GM21717 (cell line): ENCODE measurements around the gene G6PD.

Experiments
- ATAC-seq: cut with Tn5 transposase; IDR thresholded peaks from one replicate; pipeline ENCODE4 v1.9.1; 2021; ENCODE audit warnings: mild to moderate bottlenecking, moderate library complexity; ENCODE audit not compliant: unreplicated experiment

G6PD gene

DNA sequence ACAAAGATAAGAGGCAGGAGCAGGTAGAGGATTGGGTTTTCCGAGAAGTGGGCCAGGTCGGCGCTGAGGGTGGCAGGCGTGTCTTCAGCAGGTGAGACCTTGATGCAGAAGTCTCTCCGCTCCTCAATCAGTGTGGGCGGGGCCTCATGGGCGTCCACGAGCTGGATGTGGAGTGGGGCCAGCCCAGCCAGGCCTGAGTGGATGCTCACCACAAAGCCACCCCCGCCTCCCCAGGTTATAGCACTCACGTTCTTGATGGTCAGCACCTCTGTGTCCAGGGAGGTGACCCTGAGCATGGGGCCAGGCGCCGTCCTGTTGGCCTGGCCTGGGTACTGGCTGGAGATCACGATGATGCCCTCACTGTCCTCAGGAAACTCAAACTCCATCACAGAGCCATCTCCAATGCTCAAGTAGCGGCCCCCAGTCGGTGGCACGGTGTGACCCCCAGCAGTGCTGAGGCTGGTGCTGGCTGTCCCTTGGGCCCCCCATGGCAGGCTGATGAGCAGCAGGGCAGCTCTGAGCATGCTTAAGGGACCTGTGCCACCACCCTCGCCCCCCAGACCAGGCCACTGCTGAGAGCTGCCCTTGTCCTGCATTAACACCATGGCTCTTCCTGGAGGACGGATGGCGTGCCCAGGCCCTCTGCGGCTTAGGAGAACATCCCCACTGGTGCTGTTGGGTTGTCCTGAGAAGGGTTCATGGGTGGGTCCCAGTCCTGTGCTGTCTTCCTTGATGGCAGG is 58.1 kb downstream of the G6PD start:
- no peak for ATAC-seq

DNA sequence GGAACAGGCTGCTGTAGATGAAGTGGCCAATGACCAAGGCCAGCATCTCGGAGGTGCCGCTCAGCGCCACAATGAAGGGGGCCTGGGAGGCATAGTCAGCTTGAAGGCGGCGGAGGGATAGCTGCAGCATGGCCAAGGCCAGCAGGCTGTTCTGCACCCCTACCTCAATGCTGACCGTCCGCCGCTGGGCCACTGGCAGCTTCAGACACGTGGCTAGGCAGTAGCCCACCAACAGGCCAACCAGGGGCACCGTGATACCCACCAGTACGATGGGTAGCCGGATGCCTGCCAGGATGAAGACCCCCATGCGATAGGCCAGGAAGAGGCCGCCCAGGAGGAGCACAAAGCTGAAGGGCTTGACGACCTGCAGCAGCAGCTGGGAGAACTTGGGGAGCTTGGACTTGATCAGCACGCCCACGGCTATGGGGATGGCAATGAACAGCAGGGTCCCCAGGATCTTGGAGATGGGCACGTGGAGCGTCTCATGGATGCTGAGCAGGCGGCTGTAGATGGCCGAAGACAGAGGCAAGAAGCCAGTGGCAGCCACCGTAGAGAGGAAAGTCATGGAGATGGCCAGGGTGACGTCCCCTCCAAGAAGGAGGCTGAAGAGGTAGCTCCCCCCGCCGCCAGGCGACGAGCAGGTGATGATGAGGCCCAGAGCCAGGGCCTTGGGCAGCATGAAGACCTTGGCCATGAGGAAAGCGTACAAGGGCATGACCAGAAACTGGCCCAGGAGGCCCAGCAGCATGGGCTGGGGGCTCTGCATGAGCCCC is 58.9 kb downstream of the G6PD start:
- ATAC-seq, result no peak

DNA sequence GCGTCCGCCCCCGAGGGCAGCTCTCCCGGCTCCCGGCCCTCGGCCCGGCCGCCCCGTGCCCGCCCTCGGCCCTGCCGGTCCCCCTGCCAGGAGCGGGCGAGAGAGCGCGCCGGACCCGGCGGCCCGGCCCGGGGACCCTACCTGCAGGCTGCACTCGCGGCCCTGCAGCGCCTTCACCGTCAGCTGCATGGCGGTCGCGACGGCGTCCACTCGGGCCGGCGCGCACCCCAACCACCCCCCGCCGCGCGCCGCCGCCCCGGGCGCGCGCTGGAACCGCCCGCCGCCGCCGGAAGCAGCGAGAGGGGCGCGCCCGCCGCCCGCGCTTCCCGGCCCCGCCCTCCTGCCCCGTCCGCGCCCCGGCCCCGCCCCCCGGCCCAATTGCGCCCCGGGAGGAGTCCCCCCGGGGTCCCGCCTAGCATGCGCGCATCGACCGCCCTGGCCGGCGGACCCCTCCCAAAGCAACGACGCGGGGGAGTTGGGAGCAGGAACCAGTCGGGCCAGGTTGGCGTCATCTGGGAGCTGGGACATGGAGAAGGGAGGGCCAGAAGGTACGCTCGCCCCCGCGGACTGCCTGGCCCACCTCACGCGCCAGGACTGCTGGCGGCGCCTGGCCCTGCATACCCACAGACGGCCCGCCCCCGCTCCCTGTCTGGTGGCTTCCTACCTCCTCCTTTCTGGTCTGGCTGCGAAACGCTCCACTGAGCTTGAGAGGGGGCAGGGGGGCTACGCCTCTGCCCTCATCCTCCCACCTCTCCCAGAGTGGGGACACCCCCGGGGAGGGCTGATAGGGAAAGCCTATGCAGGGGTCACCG is 60.0 kb downstream of the G6PD start, which contains the start of gene UBL4A:
Gene UBL4A (minus strand): TSS at position 220 of the 812 bp plus-strand sequence. CDS start 31 bp downstream, at position 189.
- no peak for ATAC-seq

DNA sequence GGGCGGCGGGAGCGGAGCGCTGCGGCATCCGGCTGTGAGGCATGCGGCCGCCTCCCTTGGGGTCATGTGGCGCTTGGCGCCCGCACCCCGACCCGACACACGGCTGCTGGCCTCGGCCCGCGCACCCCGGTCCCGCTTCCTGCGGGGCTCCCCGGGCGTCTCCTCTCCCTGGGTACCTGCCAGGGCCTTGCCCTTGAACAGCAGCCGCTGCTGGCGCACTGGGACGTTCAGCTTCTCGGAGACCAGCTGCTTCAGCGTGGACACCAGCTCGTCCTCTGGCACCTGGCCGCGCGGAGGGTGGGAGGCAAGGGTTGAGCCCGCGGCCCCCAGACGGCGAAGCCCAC is 60.6 kb downstream of the G6PD start:
- ATAC-seq, result no peak

DNA sequence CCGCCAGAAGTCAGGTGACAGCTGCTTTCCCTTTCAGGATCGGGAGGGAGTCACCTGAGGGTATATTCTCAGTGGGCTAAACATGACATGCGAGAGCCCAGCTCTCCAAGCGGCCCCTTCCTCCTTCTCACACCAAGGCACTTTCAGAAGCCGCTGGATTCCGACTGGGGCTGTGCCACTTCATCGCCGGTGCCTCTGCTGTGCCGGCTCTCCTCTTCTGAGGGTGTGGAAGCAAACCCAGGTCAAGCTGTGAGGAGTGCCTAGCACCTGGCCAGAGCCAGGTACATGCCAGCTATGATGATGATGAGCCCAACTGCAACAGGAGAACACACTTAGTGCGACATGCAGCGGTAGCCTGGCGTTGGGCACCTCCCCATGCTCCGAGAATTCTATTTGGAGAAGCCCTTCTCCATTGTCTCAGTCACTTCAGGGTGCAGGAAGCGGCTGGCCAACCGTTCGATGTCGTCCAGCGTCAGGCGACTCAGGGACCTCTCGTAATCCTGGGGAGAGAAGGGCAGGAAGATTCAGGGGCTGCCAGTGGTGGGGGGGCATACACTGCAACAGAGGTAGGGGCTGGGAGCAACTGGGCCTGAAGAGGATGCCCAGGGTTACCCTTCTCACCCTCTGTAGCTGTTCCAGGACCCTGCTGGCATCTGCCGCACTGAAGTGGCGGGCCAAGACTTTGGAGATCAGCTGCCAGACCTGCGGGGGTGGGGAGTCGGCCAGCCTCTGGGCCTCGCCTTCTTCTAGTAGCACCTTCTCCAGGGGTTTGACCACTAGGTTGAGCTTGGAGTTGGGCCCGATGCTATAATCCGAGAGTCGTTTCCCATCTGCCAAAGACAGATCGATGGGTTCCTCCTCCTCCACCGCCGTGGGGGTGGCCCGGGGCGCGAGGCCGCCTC is 61.2 kb downstream of the G6PD start:
- no peak for ATAC-seq

DNA sequence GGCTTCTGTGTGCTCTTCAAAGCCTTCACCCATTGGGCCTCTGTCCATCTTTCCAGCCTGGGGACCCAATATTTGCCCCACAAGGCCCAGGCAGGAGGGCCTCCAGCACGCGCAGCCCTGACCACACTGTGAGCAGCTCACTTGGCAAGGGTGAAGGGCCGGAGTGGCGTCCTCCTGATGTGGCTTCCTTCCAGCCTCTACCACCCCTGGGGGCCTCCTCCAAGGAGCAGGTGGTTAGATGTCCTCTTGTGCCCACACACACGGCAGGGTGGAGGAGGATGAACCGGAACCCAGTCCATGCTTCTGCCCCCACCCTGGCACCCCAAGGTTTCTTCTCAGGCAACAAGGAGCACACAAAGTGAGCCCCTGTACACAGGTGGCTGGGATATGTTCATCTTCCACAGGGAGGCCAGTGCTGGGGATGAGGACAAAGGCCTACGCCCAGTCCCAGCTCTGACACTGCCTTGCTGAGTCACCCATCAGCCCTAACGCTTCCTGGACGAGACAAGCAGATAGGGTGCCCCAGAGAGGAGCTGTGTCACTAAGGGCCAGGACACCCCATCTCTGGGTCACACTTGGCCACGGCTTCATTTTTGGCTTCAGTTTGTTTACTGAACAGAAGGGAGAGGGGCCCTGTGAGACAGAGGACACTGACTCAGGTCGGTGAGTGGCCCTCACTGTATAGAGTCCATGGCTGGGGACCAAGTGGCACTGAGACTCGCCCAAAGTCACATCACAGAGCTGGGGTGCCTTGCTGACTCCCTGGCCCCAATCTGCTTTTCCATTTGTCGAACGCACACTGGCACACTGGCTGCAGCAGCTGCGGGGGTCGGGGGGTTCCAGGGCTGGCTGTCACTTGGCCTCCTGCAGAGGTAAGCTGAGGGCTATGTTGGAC is 62.1 kb downstream of the G6PD start:
- ATAC-seq, result no peak

DNA sequence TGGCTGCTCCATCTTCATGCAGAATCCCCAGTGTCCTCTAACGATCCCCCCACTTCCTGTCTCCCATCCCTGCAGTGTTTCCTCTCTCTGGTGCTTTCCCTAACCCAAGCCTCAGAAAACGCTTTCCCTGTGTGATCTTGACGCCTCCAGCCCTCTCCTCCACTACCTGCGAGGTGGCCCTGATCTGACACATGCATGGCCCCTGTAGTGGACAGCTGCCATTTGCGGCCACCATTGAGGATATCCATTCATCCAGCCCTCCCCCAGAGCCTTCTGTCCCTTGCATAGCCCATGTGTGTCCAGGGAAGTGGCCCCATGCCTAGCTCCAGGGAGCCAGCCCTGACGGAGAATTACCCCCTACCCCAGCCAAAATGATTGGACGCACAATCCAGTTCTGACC is 63.3 kb downstream of the G6PD start:
- no peak for ATAC-seq

DNA sequence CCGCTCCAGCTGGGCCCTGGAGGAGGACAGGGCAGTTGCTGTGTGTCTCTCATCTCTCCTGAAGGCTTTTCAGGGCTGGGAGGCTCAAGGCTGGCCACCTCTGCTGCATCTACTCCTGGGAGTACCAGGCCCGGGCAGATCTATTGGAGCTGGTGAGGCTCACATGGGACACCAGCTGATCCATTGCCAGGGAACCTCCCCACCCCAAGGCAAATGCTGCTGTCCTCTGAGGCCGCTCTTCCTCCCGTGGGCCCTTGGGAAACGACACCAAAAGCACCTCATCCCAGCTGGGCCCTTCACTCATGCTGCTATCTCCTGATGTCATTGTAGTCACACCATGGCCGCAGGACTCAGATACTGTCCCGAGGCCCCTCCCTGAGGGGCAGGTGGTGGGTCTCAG is 63.9 kb downstream of the G6PD start:
- no peak for ATAC-seq

DNA sequence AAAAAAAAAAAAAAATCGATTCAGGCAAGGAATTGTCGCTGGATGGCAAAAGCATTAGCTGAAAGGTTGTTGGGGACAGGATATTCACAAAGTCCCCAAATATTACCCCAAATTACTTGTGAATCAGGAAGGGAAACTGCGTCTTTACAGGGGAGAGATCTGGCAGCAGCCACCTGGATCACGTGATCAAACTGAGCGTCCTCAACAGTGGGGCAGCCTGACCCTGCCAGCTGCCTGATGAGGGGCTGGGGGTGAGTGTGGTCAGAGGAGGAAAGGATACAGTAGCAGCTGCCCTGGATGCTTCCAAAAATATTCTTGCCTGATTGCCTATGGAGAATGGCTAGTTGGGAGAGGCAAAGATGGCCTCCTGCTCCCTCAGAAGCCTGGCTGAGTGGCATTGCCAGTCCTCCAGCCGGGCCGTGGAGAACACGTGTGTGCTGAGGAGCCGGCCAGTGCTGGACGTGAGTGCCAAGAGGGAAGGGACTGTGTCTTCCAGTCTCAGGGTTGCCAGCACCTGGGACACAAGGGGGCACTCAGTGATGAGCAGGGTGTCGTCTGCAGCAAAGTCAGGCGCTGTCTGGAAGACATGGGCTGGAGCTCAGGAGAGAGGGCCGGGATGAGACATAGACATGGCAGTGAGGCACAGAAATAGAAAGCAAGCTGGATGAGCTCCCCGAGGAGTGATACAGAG is 64.6 kb downstream of the G6PD start:
- ATAC-seq, result no peak
